ENCODE results near the gene FKBP2. TPM values are rescaled to one million over a fixed set of nuclear protein-coding genes. Genes with fewer than 3 reads are reported as not detected.
A peak's percentile ranks its signal among the peaks of the same experiment; 100 is the strongest.

Gene FKBP2
- total RNA-seq, 6 experiments from 2014 or later, result 54.1 to 95.6 (median 73.1) TPM

- no peak overlapping the region for H3K27ac Mint-ChIP-seq
- no peak for DNase-seq
Measured at GRCh38 chr11:64264371-64264852, 23.5 kb downstream of the FKBP2 start.

GRCh38 chr11:64265176-64266160 lies 24.6 kb downstream of the FKBP2 start:
- no peak for DNase-seq
- H3K27ac Mint-ChIP-seq, result no peak overlapping the region; the same call in 1 of the 2 replicates
- H3K27me3 Mint-ChIP-seq (ENCODE audit: insufficient read depth), result peaks cover 16% of the 10 kb centered on the region
- no peak overlapping the region for H3K4me3 Mint-ChIP-seq
- H3K36me3 Mint-ChIP-seq (ENCODE audit: low read depth), result peaks cover 34% of the 10 kb centered on the region
- peaks cover 46% of the 10 kb centered on the region for H3K4me1 Mint-ChIP-seq (ENCODE audit: low read depth)
- no peaks in the 10 kb centered on the region for H3K9me3 Mint-ChIP-seq
- no peak for TF ChIP-seq CTCF (IDR thresholded peaks at IDR 0.05)

More at GRCh38 chr11:64264371-64264852, 23.5 kb downstream of the FKBP2 start:
- H3K27me3 Mint-ChIP-seq (ENCODE audit: insufficient read depth), result peaks cover 12% of the 10 kb centered on the region
- H3K4me1 Mint-ChIP-seq (ENCODE audit: low read depth), result peaks cover 40% of the 10 kb centered on the region
- TF ChIP-seq CTCF (IDR thresholded peaks at IDR 0.05), result no peak
- peaks cover 39% of the 10 kb centered on the region for H3K36me3 Mint-ChIP-seq (ENCODE audit: low read depth)
- H3K4me3 Mint-ChIP-seq, result no peak overlapping the region
- no peaks in the 10 kb centered on the region for H3K9me3 Mint-ChIP-seq

GRCh38 chr11:64266339-64266738 lies 25.4 kb downstream of the FKBP2 start:
- Mint-ChIP-seq H3K9me3 (no peaks in the 10 kb centered on the region), H3K27ac (peak overlapping the region; percentile 72), H3K36me3 (ENCODE audit: low read depth) (peaks cover 34% of the 10 kb centered on the region), H3K4me3 (no peak overlapping the region), H3K4me1 (ENCODE audit: low read depth) (peaks cover 47% of the 10 kb centered on the region), H3K27me3 (ENCODE audit: insufficient read depth) (peaks cover 16% of the 10 kb centered on the region)
- TF ChIP-seq CTCF (IDR thresholded peaks at IDR 0.05), result no peak
- no peak for DNase-seq

GRCh38 chr11:64267207-64267945 lies 26.5 kb downstream of the FKBP2 start:
- Mint-ChIP-seq H3K4me3 (peak overlapping the region; percentile 96; the same call in 1 of the 2 replicates), H3K27me3 (ENCODE audit: insufficient read depth) (peaks cover 14% of the 10 kb centered on the region), H3K36me3 (ENCODE audit: low read depth) (peaks cover 28% of the 10 kb centered on the region), H3K4me1 (ENCODE audit: low read depth) (peaks cover 55% of the 10 kb centered on the region), H3K9me3 (no peaks in the 10 kb centered on the region), H3K27ac (peak overlapping the region; percentile 99)
- DNase-seq, result no peak
- no peak for TF ChIP-seq CTCF (IDR thresholded peaks at IDR 0.05)

GRCh38 chr11:64268025-64268892 lies 27.4 kb downstream of the FKBP2 start:
- peak overlapping the region; percentile 99 for H3K27ac Mint-ChIP-seq
- H3K36me3 Mint-ChIP-seq (ENCODE audit: low read depth), result peaks cover 21% of the 10 kb centered on the region
- peak overlapping the region; percentile 96 for H3K4me3 Mint-ChIP-seq
- H3K9me3 Mint-ChIP-seq, result no peaks in the 10 kb centered on the region
- peaks cover 14% of the 10 kb centered on the region for H3K27me3 Mint-ChIP-seq (ENCODE audit: insufficient read depth)
- no peak for TF ChIP-seq CTCF (IDR thresholded peaks at IDR 0.05)
- peaks cover 50% of the 10 kb centered on the region for H3K4me1 Mint-ChIP-seq (ENCODE audit: low read depth)
- DNase-seq, result peak; percentile 82

Data from HFFc6 (cell line).